Measurements from ENCODE around the gene NAIF1.
A peak's percentile ranks its signal among the peaks of the same experiment; 100 is the strongest.

The NAIF1 gene

DNA sequence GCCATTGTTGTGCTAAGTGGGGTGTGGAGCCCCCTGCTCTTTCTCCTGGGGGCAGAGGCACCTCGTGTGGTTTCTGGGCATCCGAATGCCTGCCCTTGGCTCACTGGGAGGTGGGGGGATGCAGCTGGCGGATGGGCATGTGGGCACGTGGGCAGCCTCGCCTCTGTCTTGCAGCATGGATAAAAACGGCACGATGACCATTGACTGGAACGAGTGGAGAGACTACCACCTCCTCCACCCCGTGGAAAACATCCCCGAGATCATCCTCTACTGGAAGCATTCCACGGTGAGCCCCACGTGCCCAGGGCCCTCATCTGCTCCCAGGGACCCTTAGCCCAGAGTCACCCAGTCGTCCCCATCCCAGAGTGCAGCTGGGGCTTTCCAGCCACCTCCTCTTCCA is 35.1 kb upstream of the NAIF1 start:
- DNase-seq (ENCODE audit: low read depth in 2 of 3, low spot score in 2 of 3), result no peak

DNA sequence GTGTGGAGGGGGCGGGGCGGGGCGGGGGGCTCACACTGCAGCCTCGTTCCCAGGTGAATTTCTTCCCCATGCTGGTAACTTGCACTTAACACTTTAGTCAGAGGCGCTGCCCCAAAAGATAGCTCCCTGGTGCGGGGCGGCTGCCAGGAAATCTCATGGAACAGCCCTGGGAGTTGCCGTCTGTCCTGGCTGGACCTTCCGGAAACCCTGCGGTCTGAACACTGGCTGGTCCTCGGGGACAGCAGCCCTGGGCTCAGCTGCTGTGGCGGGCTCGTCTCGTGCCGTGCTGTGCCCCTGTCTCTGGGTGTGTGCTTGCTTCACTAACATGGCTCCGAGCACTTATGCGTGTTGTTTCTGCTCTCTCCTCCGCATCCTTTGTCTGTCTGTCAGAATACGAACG is 34.6 kb upstream of the NAIF1 start:
- no peak for DNase-seq (ENCODE audit: low read depth in 2 of 3, low spot score in 2 of 3)

DNA sequence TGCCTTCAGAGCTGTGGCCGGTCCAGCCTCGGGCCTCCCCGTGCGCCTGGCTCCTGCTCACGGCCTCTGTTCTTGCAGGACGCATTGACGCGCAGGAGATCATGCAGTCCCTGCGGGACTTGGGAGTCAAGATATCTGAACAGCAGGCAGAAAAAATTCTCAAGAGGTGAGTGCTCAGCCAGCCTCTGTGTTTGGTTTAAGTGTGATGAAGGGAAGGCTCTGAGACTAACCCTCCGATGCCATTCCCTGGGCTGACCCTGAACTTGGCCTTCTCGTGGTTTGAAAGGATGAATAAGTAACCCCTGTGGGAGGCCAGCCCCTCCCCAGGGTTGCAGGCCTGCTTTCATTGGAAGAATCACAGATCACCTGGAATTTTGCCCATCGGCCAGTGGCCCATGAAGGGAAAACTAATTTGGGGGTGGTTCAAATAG is 34.1 kb upstream of the NAIF1 start:
- DNase-seq (ENCODE audit: low read depth in 2 of 3, low spot score in 2 of 3), result no peak

DNA sequence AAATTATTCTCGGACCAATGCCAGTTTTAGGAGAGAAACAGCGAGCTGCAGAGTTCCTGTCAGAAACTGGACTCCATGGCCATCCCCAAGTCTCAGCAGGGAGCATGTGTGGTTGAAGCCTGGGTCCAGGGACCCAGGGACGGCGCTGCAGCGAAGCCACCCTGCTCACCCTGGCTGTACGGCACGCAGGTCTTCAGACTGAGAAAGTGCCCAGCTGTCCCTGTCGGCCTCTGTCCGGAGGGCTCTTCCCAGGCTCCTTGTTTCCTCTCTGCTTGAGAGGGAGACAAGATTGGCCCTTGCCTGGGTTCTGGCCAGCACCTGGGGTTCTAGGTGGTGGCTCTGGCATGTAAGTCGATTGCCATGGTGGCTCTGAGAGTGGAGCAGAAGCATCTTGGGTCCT is 33.5 kb upstream of the NAIF1 start:
- DNase-seq (ENCODE audit: low read depth in 2 of 3, low spot score in 2 of 3), result no peak

DNA sequence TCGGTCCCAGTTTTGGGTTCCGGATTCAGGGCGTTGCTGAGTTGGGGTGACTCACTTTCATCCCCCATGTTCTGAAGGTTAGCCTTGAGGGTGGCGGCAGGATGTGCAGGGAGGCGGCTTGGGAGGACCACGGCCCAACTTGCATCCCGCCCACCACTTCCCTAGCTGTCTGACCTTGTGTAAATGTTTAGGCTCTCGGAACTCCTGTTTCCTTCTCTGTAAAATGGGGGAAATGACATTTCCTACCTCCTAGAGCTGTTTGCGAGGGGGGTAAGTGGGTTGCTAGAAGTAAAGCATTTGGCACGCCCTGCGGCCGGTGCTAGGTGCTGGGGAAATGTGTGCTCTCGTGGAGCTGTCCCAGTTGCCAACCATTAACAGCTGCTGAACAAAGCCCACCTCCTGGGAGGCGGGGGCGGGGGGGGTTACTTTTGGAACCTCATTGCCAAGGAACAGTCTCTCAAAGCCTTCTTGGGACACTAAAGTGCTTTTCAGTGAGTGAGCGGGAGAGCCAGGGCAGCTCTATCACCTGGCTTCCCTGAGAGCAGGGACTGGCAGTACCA is 32.9 kb upstream of the NAIF1 start:
- no peak for DNase-seq (ENCODE audit: low read depth in 2 of 3, low spot score in 2 of 3)

DNA sequence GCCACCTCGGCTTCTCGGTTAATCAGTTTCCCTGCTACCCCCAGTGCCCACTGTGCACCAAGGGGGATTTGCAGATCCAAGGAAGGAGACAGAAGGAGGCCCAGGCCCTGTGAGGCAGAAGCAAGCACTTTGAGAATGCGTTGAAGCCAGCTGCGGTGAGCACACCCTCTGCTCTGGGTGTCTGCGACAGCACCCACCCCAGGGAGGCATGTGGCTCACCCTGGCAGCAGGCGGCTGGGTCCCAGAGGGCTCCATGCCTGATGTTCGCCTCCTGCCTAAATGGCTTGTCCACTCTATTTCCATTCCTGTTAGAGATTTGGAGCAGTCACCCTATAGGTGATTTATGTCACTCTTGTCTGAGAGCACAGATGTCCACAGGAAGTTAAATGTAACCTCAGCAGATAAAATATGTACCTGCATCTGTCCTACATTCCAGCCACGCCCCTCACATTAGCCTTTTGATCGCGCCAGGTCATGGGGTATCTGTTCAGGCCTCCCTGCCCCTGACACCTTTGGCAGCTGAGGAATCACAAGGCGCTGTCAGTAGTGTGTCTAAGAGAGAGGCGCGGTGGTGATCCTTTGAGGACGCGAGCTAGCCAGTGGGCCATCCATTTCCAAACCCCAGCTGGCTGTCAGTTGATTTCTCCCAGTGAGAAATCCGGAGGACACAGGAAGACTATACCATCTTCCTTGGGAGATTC is 32.3 kb upstream of the NAIF1 start:
- DNase-seq (ENCODE audit: low read depth in 2 of 3, low spot score in 2 of 3), result no peak

DNA sequence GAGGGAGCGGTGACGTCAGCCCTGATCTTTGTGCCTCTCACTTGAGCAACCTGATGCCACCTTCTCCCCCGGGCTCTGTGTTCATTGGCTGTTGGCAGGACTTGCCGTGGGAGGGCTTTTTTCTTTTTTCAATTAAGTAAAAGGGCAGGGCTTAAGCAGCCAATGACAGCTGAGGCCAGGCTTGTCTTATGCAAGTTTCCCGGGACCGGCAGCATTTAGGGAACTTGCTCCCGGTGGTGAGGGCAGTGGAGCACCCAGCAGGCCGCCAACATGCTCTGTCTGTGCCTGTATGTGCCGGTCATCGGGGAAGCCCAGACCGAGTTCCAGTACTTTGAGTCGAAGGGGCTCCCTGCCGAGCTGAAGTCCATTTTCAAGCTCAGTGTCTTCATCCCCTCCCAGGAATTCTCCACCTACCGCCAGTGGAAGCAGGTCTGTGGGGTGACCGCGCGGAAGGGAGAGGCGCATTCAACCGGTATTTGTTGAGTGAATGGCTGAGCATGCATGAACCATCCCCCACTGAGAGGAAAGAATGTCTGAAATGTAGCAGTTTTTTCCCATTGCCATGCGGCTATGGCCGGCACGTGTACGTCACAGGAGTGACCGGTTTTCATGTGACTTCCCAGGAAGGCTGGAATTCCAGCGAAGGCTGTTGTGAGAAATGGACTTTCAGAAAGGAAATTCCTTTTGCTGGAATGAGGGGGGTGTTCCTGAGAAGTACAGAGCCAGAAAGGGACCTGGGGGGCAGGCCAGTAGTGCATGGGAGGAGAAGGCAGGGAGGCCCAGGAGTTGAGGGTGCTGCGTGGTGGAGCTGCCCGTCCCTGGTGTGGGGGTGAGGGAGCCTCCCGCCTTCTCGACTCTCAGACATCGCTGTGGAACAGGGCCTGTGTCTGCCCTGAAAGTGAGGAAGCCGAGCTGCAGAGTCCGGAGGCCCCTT is 31.4 kb upstream of the NAIF1 start:
- peak in 2 of 3 experiments; percentile 36 to 43 for DNase-seq (ENCODE audit: low read depth in 2 of 3, low spot score in 2 of 3)

DNA sequence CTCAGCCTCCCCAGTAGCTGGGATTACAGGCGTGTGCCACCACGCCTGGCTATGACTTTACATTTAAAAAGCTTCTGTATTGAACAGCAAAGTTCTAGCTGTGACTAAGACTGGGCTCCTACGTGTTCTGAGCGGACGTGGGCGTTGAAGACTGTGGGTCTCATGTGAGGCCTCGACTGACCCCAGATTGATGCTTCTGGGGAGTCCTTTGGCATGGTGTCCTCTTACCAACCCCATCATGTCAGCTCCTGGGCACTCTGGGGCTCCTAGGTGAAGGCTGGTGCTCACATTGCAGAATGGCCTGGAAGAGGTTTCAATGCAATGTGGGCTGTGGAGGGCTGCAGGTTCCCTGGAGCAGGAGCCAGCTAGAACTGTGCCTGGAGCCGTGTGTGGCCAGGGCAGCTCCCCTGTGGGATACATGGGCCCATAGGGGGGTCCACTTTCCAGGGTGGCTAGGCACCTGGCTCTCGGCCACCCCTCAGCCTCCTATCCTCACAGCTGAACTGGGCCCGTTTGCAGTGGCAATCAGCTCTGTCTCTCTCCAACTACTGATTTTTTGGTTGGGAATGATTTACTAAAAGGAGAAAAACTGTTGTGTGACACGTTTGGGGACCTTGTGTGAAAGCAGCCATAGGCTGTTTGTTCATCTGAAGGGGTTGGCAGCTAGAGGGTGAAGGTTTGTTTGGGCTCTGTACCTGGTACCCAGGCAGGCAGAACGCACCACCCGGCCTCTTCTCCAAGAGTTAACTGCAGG is 30.6 kb upstream of the NAIF1 start:
- DNase-seq (ENCODE audit: low read depth in 2 of 3, low spot score in 2 of 3), result no peak

DNA sequence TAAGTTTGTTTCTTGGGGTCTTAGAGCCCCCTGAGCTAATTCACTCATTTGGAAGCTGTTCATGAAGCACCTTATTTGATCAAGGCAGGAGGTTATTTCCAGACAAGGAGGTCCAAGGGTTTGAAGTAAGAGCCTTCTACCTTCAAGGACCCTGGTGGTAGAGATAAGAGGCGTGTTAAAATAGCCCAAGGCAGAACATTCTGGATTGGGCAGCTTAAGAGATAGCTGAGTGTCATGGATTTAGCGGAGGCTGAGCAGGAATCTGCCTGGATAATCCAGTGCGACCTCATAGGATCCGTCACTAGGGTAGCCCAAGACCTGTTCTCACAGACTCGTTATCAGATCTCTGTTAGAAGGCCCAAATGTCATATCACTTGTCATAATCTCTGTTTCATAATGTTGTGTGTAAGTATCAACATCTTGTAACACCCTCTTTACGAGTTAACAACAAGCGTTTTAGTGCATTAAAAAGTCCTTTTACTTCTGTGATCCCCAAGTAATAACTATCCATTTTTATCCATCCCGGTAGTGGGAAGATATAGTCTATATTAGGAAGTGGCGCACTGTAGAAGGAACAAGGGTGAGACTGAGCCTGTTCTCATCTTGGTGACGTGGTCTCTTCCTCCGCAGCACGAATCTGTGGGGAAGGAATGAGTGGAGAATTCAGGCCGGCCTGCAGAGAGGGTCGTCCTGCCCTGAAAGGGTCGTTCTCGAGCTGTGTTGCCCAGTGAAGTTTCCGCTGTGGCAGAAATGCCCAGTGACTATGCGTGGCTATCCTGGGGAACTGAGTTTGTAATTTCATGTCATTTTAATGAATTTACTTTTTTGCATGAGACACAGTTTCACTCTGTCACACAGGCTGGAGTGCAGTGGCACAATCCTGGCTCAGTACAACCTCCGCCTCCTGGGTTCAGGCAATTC is 29.8 kb upstream of the NAIF1 start:
- no peak for DNase-seq (ENCODE audit: low read depth in 2 of 3, low spot score in 2 of 3)

DNA sequence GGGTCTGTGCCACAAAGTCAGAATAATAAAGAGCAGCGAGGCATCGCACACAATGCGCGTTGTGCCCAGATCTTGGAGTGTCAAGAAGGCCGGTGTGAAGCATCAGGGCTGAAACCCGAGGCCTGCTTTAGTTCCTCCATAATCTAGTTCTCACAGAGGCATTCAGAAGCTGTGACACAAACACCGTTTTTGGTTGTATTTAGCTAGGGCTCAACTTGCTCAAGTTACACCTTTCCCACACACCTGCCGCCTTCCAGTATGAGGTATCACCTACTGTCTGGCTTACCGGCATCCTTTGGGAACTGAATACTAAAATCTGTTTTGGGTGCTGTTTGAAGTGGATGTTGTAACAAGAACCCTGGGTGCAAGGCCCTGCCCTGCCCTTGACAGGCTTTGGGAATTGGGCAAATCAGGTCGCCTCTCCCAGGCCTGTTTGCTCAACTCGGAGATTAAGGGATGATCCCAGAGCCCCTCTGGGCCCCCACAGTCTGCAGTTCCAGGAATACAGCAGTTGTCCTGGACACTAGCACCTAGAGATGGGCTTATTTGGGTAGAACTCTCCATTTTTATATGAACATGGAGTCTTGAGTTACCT is 27.9 kb upstream of the NAIF1 start:
- DNase-seq (ENCODE audit: low read depth in 2 of 3, low spot score in 2 of 3), result no peak

DNA sequence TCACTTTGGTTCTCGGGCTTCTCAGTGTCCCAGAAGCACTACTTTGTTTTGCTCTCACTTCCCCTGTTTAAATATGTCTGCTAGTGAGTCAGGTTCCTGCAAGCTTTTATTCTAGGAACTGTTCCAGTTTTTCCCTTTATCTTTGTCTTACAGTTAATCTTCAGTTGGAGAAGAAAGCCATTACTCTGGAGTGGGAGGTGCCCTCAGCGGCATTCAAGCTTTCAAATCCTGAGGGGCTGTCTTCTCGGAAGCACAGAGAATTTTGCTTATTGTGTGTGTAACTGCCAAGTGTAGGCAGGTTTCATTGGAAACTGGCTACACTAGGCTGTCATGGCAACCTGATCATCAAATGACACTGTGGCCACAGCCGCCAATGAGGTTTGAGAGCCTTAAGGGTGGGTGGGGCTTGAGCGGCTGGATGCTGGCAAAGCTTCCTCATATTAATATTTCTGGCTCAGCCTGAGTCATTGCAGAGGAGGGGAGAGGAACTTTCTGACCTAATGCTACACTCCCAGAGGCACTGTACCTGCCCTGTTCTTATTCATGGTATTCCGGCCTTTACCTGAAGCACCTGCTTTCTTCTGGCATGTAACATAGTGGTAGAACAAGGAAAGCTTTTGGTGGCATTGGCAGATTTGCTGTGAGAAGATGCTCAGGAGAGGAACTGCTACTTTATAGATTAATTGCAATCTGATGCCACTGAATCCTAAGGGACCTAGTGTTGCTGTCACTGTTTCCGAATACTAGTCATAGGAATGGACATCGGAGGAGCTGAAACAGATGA is 27.2 kb upstream of the NAIF1 start:
- peak in 2 of 3 experiments; percentile 44 to 56 for DNase-seq (ENCODE audit: low read depth in 2 of 3, low spot score in 2 of 3)

DNA sequence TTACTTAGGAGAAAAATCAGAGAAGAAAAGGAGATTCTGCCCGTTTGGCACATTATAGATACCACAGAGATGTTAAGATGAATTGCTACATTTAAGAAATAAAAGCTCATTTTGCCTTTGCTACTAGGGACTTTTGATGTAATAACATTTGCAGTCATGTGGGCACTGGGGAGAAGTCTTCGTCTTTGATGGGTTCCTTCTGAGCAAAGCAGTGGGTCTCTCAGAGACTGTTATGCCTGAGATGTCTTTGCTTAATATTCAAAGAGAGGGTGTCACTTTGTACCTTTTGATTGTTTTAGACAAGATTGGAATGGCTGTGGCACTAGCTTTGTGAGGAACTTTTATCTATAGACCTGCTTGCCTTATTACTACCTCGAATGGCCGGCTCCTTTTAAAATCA is 25.9 kb upstream of the NAIF1 start:
- no peak for DNase-seq (ENCODE audit: low read depth in 2 of 3, low spot score in 2 of 3)

DNA sequence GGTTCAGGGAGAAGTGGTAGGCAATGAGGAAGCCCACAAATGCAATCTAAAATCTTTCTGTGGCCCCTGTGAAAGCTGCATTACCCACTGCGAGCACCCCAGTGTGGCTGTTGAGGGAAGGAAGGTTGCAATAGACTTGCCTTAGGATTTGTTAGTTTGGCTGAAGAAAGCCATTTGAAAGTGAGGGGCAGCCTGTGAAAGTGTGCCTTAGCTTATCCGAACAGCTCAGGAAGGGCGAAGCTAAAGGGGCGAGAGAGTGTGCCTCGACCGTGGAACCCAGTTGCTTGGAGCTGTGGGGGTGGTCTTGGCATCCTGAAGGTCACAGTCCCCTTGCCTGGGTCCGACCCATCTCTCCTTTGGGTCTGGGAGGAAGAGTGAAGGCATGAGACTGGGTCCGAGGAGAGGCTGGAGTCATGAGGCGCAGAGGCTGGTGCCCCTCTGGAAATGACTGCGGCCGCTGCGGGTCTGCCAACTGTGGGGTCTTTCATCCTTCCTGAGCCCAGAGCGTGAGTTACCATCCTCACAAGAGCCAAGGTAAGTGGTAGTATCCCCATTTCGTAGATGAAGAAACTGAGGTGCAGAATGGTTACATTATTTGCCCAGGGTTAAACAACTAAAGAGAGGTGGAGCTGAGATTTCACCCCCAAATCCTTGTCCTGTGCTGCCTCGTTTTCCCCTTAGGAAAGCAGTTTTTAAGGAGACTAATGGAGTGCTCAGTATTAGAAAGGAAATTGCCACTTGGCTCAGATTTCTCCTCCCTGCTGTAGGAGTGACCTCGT is 25.3 kb upstream of the NAIF1 start:
- no peak for DNase-seq (ENCODE audit: low read depth in 2 of 3, low spot score in 2 of 3)

DNA sequence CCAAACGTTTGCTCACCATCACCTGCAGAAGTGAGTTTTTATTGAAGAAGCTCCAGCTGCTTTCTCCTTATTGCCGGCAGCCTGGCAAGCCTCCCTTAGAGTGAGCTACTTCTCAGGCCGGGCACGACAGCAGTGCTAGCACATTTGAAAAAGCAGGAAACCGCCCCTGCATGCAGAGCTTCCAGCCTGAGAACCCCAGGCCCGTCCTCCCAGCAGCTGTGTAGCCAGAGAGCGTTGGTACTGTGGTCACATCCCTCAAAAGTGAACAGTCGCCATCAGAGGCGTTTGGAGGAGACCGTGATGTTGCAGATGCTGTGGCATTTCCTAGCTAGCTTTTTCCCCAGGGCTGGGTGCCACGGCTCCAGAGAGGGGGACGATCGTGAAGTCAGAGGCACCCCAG is 24.5 kb upstream of the NAIF1 start:
- DNase-seq (ENCODE audit: low read depth in 2 of 3, low spot score in 2 of 3), result no peak

DNA sequence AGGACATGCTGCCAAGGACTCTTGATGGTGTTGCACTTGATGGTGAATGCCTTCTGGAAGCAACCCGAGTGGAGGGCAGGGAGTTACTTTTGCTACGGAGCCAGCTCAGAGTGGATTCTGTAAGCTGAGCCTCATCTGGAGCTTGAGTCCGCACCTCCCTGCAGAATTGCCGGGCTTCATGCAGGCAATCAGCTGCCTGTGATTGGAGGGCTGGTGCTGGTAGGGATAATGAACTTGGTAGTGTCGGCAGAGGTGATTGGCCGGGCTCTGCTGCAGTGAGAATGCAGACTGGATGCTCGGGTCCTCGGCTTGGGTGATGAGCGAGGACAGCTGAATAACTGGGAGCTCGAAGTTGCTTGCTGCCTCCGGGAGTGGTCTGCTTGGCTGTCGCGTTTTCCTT is 24.0 kb upstream of the NAIF1 start:
- no peak for DNase-seq (ENCODE audit: low read depth in 2 of 3, low spot score in 2 of 3)

DNA sequence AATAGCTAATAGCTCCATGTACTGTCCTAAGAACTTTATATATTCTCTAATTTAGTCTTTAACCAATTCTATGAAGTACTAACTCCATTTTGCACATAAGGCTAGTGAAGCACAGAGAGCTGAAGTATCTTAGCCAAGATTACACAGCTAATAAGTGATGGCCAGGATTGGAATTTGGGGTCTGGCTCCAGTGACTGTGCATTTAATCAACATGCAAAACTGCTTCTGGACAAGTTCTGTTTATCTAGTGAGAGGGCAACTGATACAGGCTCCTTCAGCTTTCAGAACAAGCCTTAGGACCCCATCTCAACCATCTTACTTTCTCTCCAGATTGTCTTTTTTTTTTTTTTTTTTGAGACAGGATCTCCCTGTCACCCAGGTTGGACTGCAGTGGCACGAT is 22.2 kb upstream of the NAIF1 start:
- DNase-seq (ENCODE audit: low read depth in 2 of 3, low spot score in 2 of 3), result no peak

DNA sequence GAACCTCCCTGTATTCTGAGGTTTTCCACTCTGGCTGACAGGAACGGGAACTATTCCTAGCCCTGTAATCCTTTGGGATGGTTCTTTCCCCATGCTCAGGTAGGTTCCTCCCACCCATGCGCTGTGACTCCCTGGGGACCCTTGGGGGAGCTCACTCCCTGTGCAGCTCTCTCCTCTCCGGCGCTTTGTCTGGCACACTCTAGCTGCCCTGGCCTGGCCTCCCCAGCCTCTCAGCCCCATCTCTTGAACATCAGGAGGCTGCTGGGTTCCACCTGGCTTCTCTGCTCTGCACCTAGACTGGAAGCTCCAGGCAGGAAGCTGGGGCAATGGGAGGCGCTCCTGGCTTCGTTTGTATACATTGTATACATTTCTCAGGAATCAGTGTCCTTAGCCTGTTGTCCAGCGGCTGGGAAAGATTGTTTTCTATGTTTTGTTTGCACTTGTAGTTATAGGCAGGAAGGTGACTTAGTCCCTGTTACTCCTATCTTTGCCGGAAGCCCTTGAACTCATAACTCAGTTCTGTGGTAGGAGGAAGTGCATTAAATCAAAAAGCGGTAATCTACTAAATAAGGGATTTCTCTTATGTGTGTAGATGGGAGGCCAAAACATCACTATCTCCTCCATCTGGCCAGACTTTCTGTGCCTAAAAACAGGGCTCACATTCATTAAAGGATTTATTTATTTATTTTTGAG is 21.3 kb upstream of the NAIF1 start:
- no peak for DNase-seq (ENCODE audit: low read depth in 2 of 3, low spot score in 2 of 3)

DNA sequence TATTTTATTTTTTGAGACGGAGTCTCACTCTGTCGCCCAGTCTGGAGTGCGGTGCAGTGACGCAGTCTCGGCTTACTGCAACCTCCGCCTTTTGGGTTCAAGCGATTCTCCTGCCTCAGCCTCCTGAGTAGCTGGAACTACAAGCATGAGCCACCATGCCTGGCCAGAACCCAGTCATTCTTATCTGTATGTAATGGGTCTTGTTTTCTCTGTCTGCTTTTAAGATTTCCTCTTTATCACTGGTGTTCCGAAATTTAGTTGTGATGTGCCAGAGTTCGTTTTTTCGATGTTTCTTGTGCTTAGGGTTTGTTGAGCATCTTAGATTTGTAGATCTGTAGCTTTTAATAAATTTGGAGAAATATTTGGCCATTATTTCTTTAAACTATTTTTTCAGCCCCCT is 20.1 kb upstream of the NAIF1 start:
- no peak for DNase-seq (ENCODE audit: low read depth in 2 of 3, low spot score in 2 of 3)

Measured in activated CD8-positive, alpha-beta memory T cell treated with anti-CD3 and anti-CD28 coated beads for 48 hours (primary cell).